HG03439 (cell line): ENCODE measurements around the gene TMEM205.
"Not testable (repeated sequence)": the region's sequence is repeated elsewhere in the genome, so short reads cannot be mapped to it uniquely, and the experiment has no call there.

Experiments used
- ATAC-seq: cut with Tn5 transposase; IDR thresholded peaks from one replicate; pipeline ENCODE4 v1.9.1; 2021; ENCODE audit warnings: mild to moderate bottlenecking, moderate library complexity; ENCODE audit not compliant: unreplicated experiment

The TMEM205 gene

GRCh38 chr19:11373166-11373884, 27.3 kb upstream of the TMEM205 start:
- no peak for ATAC-seq

DNA sequence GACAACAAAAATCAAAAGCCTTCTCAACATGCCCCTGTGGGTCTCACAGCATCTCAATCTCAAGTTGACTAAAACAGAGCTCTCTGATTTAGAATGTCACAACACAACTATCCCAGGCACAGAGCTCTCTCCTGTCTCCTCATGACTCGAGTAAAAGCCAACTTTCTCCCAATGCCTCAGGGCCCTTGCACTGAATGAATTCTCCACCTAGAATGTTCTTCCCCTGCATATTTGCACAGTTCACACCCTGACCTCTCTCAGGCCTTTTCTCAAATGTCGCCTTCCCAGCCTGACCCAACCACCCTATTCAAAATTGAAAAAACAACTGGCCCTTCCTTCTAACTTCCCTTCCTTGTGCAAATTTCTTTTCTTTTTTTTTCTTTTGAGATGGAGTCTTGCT, 24.7 kb upstream of the TMEM205 start:
- ATAC-seq, result no peak

GRCh38 chr19:11367528-11367927, 21.5 kb upstream of the TMEM205 start:
- ATAC-seq, result no peak

GRCh38 chr19:11365557-11366117, 19.6 kb upstream of the TMEM205 start:
- no peak for ATAC-seq

DNA sequence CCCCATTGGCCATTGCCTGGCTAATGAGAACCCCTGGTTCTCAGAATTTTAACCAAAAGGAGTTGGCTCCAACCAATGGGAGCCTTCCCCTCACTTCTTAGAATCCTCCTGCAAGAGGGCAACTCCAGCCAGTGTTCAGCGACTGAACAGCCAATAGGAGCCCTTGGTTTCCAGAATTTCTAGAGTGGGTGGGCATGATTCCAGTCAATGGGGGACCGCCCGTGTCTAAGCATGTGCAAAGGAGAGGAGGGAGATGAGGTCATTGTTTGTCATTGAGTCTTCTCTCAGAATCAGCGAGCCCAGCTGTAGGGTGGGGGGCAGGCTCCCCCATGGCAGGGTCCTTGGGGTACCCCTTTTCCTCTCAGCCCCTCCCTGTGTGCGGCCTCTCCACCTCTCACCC, 18.9 kb upstream of the TMEM205 start:
- no peak for ATAC-seq

DNA sequence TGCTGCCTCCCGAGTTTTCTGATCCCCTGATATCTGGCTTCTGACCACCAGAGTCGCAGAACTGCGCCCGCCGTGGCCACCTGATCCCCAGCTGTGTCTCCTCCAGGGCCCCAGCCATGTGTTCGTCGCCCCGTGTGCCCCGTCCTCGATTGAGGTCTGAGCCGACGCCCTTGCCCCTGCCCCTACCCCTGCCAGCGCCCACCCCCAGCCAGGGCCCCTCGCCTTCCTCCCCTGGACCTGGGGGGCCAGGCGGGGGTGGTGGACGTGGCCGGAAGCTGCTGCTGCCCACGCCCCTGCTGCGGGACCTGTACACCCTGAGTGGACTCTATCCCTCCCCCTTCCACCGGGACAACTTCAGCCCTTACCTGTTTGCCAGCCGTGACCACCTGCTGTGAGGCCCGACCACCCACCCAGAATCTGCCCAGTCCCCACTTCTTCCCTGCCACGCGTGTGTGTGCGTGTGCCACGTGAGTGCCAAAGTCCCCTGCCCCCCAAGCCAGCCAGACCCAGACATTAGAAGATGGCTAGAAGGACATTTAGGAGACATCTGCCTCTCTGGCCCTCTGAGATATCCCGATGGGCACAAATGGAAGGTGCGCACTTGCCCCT, 18.3 kb upstream of the TMEM205 start:
- no peak for ATAC-seq

GRCh38 chr19:11363881-11364280, 17.8 kb upstream of the TMEM205 start:
- no peak for ATAC-seq

GRCh38 chr19:11361771-11362731, 16.0 kb upstream of the TMEM205 start:
- no peak for ATAC-seq

DNA sequence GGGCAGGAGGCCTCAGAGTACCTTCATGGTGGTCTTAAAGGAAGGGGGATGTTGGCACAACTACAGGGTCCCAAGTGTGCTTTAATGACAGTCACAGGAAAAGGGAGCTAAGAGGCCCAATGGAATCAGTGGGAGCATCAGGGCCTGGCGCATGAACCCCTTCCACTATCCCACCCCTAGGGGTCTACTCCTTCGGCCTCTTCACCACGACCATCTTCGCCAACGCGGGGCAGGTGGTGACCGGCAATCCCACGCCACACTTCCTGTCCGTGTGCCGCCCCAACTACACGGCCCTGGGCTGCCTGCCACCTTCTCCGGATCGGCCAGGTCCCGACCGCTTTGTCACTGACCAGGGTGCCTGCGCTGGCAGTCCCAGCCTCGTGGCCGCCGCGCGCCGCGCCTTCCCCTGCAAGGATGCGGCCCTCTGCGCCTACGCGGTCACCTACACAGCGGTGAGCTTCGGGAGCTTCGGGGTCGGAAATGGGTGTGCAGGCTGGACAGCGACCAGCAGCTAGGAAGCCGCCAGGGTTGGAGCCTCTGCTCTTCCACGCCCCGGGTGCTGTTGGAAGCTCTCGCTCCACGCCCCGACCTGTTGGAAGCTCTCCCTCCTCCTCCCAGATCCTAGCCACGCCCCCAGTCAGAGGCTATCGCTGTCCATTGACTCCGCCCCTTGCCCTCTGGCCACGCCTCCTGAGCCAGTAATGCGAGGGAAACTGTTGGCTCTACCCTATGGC, 15.1 kb upstream of the TMEM205 start:
- no peak for ATAC-seq

DNA sequence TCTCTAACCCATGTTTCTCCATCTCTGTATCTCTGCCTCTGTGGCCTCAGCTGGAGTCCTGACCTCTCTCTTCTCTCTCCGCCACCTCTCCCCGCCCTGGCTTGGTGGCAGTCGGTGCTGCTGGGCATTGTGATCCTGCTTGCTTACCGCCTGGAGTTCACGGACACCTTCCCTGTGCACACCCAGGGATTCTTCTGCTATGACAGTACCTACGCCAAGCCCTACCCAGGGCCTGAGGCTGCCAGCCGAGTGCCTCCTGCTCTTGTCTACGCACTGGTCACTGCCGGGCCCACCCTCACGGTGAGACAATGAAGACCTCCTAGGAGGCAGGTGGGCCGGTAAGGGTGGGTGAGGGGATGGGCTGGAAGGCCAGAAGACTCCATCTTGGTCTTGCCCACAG, 13.4 kb upstream of the TMEM205 start:
- ATAC-seq, result no peak

DNA sequence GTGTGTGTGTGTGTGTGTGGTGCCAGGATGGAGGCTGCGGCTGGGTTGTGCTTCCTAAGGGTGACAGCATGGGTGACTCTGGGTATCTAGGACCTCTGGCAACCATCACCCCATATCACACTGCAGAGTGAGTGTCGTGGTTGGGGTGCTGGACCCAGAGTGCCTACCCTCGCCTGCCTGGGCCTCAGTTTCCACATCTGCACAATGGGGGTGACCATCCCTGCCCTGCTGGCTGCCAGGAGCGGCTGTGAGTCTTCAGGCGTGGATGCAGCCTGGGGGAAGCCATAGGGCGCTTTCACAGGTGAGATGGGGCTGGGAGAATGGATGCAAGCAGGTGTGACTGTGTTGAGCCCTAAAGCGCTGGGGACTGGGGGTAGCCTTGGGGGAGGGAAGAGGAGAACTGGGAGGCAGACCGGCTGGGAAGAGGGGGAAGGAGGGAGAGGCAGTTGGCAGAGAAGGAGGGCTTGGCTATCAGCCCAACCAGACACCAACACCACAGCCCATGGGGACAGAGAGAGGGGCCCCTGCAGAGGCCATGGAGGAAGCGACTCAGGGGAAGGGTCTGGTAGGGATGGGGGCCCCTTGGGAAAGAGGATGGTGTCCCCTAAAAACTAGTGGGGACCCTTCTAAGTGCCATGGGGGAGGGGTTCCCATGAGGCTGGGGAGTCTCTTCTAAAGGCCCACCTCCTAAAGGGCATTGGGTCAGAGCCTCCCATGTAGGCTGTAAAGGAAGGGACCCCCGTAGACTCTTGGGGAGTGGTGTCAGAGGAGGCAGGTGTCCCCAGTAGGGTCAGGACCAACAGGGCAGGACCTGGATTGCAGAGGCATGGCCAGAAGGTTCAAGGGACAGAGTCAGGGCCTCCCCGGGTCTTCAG, 10.8 kb upstream of the TMEM205 start:
- no peak for ATAC-seq

DNA sequence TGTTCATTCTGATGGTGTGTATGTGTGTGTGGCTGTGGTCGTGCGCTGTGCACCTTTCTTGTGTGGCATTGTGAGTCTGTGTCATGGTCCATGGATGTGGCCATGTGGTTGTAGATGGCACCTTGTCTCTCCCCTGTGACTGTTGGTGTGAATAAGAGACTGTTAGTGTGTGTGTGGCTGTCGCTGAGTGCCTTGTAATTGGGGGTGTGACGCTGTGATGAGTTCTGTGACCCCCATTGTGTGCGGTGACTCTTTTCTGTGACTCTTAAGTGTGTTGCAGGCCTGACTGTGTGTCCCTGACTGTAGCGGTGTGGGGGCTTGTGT, 10.0 kb upstream of the TMEM205 start:
- ATAC-seq, result no peak

- no peak for ATAC-seq
Observed at GRCh38 chr19:11355160-11356073, 9.3 kb upstream of the TMEM205 start, which contains the start of gene PLPPR2. TSS of gene PLPPR2 (plus strand) at chr19:11355432. CDS start at chr19:11357674, 2,242 bp downstream.

DNA sequence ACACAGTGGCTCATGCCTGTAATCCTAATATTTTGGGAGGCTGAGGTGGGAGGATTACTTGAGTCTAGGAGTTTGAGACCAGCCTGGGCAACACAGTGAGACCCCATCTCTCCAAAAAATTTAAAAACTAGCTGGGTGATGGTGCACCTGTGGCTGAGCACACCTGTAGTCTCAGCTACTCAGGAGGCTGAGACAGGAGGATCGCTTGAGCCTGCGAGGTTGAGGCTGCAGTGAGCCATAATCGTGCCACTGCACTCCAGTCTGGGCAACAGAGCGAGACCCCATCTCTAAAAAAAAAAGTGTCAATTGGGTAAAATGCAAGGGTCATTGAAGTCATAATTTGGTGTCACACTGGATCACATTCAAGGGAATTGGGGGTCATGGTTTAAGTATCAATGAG, 8.0 kb upstream of the TMEM205 start:
- ATAC-seq, result not testable (repeated sequence)

GRCh38 chr19:11349171-11349570, 3.1 kb upstream of the TMEM205 start:
- ATAC-seq, result no peak

- ATAC-seq, result no peak
Observed at GRCh38 chr19:11347546-11348039, 1.5 kb upstream of the TMEM205 start.

DNA sequence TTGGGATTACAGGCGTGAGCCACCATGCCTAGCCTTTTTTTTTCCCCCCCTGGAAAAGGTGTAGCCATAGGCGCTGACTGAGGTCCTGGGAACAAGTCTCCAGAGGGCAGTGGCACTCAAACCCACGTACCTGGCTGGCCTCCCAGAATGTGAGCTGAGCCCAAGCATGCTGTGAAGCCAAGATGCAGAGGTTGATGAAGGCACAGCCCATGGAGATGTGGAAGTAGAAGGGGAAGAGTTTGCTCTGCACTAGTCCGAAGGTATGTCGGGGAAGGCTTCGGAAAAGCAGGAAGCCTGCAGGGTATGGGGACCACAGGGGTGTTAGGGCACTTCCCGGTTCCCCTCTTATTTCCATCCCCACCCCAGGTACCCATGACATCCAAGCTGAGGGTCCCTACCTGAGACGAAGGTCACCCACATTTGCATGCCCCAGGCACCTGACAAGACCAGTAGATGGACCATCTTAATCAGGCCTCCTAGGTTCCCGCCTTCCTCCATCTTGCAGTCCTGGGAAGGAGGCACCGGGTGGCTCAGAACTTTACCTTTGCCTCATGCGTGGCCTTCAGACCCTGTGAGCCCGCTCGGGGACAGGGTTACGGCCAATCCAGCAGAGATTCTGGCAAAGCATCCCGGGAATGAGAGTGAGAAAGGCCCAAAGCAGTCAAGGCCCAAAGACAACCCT, 805 bp downstream of the TMEM205 start:
- ATAC-seq, result no peak

- no peak for ATAC-seq
Observed at GRCh38 chr19:11342429-11342828, 3.6 kb downstream of the TMEM205 start.
